AG04450 (cell line): ENCODE measurements around the gene TTLL6. TPM values are rescaled to one million over a fixed set of nuclear protein-coding genes. Genes with fewer than 3 reads are reported as not detected.

Experiments
- CTCF ChIA-PET: fragments of 300-600, 350-600 bp; formaldehyde crosslinking; extraction: SDS; loops from one replicate; lab custom pipeline; 2022; ENCODE audit warnings: antibody characterized with exemption, inconsistent platforms; lab: Charles Lee
- POLR2A ChIA-PET: fragments of 350-600 bp; formaldehyde crosslinking; extraction: SDS; loops from one replicate; lab custom pipeline; 2021; ENCODE audit warnings: antibody characterized with exemption, inconsistent platforms; lab: Yijun Ruan, JAX
- DNase-seq: peaks from one replicate; pipeline ENCODE4 v3.0.0-alpha.2; 2011; ENCODE audit warnings: low read depth, low spot score
- H3K27ac ChIP-seq: one replicate; pipeline ENCODE4 v1.5.1; 2012; ENCODE audit warnings: low read depth, low read length, control low read depth
- H3K27me3 ChIP-seq: one replicate; pipeline ENCODE4 v1.6.0; 2012; ENCODE audit warnings: low read length; ENCODE audit not compliant: control insufficient read depth, insufficient read depth
- H3K4me3 ChIP-seq: 2 replicates; pipeline ENCODE4 v1.5.1; 2011; ENCODE audit warnings: mild to moderate bottlenecking, low read depth, low read length, control low read depth
- H3K9me3 ChIP-seq: 2 replicates; pipeline ENCODE4 v1.5.1; 2012; ENCODE audit warnings: low read length; ENCODE audit not compliant: control insufficient read depth, insufficient read depth
- CTCF ChIP-seq: IDR thresholded peaks from 2 replicates; pipeline ENCODE4 v1.5.1; 2011; ENCODE audit warnings: low read depth, low read length, control low read depth, inconsistent platforms
- polyA plus RNA-seq: library from polyadenylated mRNA; depleted of rRNA; stranded (reverse); fragments of >200 nt; gene quantifications from 2 replicates; pipeline ENCODE4 v1.2.3, GENCODE V29; 2011

TTLL6 gene
- polyA plus RNA-seq, 1 experiment, result 0.04 TPM

- H3K27ac ChIP-seq, result no peak overlapping the region
- no peak for DNase-seq
- H3K27me3 ChIP-seq, result peaks cover 94% of the 10 kb centered on the region
- H3K9me3 ChIP-seq, result no peaks in the 10 kb centered on the region; the same call in 1 of the 2 replicates
- POLR2A ChIA-PET, result no interaction called here
- H3K4me3 ChIP-seq, result no peak overlapping the region
- TF ChIP-seq CTCF, result no peak
- CTCF ChIA-PET, result interaction anchor here (1.2 to 2.6 kb wide), 3 partner anchors 13 to 147 kb away, joined by 4 to 11 read pairs (median 4); no protein-coding TSS in a partner anchor
Observed at GRCh38 chr17:48737330-48738043, 79.5 kb downstream of the TTLL6 start.

- Histone ChIP-seq H3K4me3 (no peak overlapping the region), H3K9me3 (no peaks in the 10 kb centered on the region; the same call in 1 of the 2 replicates), H3K27ac (no peak overlapping the region), H3K27me3 (peaks cover 95% of the 10 kb centered on the region)
- no peak for DNase-seq
- TF ChIP-seq CTCF, result no peak
- ChIA-PET CTCF (interaction anchor here (0.9 kb wide), 1 partner anchor 10 kb away, joined by 3 read pairs; no protein-coding TSS in a partner anchor), POLR2A (no interaction called here)
Observed at GRCh38 chr17:48735062-48735351, 82.0 kb downstream of the TTLL6 start.

- peaks cover 96% of the 10 kb centered on the region for H3K27me3 ChIP-seq
- H3K27ac ChIP-seq, result no peak overlapping the region
- no peak overlapping the region for H3K4me3 ChIP-seq
- ChIA-PET POLR2A (interaction anchor here (0.7 kb wide), 1 partner anchor 24 kb away, joined by 3 read pairs; no protein-coding TSS in a partner anchor), CTCF (interaction anchor here (0.9 kb wide), 1 partner anchor 9 kb away, joined by 3 read pairs; no protein-coding TSS in a partner anchor)
- DNase-seq, result no peak
- H3K9me3 ChIP-seq, result no peaks in the 10 kb centered on the region; the same call in 1 of the 2 replicates
- TF ChIP-seq CTCF, result no peak
Observed at GRCh38 chr17:48734333-48735061, 82.5 kb downstream of the TTLL6 start.

- ChIA-PET CTCF (no interaction called here), POLR2A (interaction anchor here (0.7 kb wide), 1 partner anchor 24 kb away, joined by 3 read pairs; no protein-coding TSS in a partner anchor)
- H3K27me3 ChIP-seq, result peaks cover 96% of the 10 kb centered on the region
- DNase-seq, result no peak
- no peak overlapping the region for H3K27ac ChIP-seq
- H3K9me3 ChIP-seq, result no peaks in the 10 kb centered on the region; the same call in 1 of the 2 replicates
- TF ChIP-seq CTCF, result no peak
- no peak overlapping the region for H3K4me3 ChIP-seq
Observed at GRCh38 chr17:48733632-48734328, 83.2 kb downstream of the TTLL6 start.
